SW480 (cell line): Measurements from ENCODE around the gene RNU1-3.

Experiments used
- DNase-seq: peaks from one replicate; pipeline ENCODE4 v3.0.0-alpha.2; 2016; ENCODE audit warnings: low spot score

RNU1-3 gene

GRCh38 chr1:16617778-16618580 lies 48.8 kb downstream of the RNU1-3 start:
- DNase-seq = no peak

GRCh38 chr1:16617114-16617631 lies 49.6 kb downstream of the RNU1-3 start:
- DNase-seq = no peak
